ENCODE data around the gene USP30.
"Not testable (repeated sequence)": the region's sequence is repeated elsewhere in the genome, so short reads cannot be mapped to it uniquely, and the experiment has no call there.

DNA sequence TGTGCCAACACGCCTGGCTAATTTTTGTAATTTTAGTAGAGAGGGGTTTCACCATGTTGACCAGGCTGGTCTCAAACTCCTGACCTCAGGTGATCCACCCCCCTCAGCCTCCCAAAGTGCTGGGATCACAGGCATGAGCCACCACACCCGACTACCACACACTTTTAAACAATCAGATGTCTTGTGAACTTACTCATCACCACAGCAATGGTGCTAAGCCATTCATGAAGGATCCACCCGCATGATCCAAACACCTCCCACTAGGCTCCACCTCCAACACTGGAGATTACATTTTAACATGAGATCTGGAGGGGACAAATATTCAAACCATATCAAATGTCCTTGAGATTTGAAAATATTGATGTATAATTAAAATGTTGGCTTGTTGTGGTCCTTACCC lies 23.8 kb upstream of the USP30 start:
- not testable (repeated sequence) for TF ChIP-seq CTCF, POLR2AphosphoS5 (IDR thresholded peaks at IDR 0.05)
